GM12801 (cell line): ENCODE data around the gene CDHR1.

ENCODE experiments used
- TF ChIP-seq, protein P1 (sequence below): IDR thresholded peaks from one replicate; pipeline ENCODE4 v1.5.1; 2011; ENCODE audit warnings: control low read depth; ENCODE audit not compliant: insufficient read length; ENCODE audit errors: extremely low read depth

Gene CDHR1

DNA sequence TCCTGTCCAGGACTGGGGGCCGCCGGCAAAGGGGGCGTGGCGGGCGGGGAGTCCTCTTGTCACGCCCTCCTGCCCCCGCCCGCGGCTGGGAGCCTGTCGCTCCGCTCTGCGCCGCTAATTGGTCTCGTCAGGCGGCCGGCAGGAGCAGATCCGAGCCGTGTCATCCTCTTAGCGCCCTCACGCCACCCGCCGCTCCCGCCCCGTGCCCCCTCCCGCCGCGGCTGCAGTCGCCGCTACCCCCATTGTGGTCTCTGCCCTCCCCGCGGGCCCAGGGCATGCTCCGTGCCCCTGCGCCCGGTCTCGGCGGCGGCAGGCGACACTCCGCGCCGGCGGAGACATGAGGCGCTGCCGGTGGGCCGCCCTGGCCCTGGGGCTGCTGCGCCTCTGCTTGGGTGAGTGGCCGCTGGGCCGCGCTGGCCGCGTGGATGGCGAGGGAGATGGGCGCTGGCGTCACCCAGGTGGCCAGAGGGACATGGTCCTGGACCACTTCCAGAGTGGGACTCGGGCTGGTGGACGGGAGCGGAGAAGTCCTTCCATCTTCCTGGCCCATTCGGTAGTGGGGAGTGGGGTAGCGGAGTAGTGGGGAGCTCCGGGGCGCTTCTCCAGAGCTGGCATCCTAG, at the start of gene CDHR1:
Gene CDHR1 (plus strand): TSS at position 114 of the 620 bp plus-strand sequence. CDS start 224 bp downstream, at position 338.
- TF ChIP-seq, protein P1, sequence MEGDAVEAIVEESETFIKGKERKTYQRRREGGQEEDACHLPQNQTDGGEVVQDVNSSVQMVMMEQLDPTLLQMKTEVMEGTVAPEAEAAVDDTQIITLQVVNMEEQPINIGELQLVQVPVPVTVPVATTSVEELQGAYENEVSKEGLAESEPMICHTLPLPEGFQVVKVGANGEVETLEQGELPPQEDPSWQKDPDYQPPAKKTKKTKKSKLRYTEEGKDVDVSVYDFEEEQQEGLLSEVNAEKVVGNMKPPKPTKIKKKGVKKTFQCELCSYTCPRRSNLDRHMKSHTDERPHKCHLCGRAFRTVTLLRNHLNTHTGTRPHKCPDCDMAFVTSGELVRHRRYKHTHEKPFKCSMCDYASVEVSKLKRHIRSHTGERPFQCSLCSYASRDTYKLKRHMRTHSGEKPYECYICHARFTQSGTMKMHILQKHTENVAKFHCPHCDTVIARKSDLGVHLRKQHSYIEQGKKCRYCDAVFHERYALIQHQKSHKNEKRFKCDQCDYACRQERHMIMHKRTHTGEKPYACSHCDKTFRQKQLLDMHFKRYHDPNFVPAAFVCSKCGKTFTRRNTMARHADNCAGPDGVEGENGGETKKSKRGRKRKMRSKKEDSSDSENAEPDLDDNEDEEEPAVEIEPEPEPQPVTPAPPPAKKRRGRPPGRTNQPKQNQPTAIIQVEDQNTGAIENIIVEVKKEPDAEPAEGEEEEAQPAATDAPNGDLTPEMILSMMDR = no peak

- TF ChIP-seq, protein P1 = no peak
These were observed 47.0 kb upstream of the CDHR1 start for GRCh38 chr10:84147347-84147746.

DNA sequence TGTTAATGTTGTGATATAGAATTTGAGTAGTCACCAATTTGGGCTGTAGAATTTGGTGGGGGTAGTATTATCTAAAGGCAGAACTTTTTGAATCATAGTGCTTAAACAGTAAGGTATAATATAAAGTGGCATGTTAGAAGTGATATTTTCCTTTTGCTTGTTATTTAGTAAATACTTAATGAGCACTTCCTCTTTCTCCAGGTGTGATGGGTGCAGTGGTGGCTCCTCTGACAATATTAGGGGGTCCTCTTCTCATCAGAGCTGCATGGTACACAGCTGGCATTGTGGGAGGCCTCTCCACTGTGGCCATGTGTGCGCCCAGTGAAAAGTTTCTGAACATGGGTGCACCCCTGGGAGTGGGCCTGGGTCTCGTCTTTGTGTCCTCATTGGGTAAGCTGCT, 44.5 kb upstream of the CDHR1 start:
- TF ChIP-seq, protein P1 = no peak

GRCh38 chr10:84152769-84153168, 41.6 kb upstream of the CDHR1 start:
- TF ChIP-seq, protein P1 = no peak

DNA sequence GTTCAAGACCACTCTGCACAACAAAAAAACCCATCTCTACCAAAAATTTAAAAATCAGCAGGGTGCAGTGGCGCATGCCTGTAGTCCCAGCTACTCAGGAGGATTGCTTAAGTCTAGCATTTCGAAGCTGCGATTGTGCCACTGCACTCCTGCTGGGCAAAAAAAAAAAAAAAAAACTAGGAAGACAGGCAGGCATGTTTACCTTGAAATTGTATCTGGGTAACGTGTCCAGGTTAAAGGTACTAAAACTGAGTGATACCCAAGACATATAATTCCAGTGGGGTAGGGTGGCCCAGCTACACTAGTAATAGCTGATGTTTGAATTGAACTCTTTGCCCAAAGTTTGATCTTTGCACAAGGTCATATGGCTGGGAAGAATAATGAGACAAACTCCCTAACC, 38.8 kb upstream of the CDHR1 start:
- TF ChIP-seq, protein P1 = no peak

DNA sequence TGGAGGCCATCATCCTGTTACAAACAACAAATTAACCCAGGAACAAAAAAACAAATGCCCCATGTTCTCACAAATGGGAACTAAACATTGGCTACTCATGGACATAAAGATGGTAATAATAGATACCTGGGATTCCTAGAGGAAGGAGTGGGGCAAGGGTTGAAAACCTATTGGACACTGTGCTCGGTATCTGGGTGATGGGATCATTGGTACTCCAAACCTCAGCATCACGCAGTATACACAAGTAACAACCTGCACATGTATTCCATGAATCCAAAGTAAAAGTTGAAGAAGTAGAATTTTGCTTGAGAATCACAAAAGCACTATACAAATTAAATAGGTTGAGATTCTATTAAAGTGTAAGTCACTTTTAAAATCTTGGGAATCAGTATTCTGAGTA, 38.3 kb upstream of the CDHR1 start:
- TF ChIP-seq, protein P1 = no peak

- TF ChIP-seq, protein P1 = no peak
These were observed 37.6 kb upstream of the CDHR1 start for GRCh38 chr10:84156768-84157167.
